Measurements from ENCODE around the gene ZNF518A. TPM values are rescaled to one million over a fixed set of nuclear protein-coding genes. Genes with fewer than 3 reads are reported as not detected.

The ZNF518A gene
- total RNA-seq (16.4 and 19.0 TPM in 2 replicates), polyA plus RNA-seq (4.0 and 5.2 TPM in 2 replicates), polyA minus RNA-seq (ENCODE audit: low replicate concordance) (0.15 and 1.2 TPM in 2 replicates)
- 2.1 and 2.5 TPM in 2 replicates for polyA plus RNA-seq (2012)

GRCh38 chr10:96129387-96130325, at the start of gene ZNF518A:
TSS of gene ZNF518A (plus strand) at chr10:96130297. CDS start at chr10:96156323, 26,026 bp downstream.
- H2AFZ ChIP-seq (ENCODE audit: low read length): peak within 1 kb of the TSS; percentile 99
- H3K4me3 ChIP-seq (replicated peaks in 1 of 4; ENCODE audit: control extremely low read depth in 1 of 4, insufficient read depth in 1 of 4, low read depth in 3 of 4, low read length in 4 of 4): peak within 1 kb of the TSS; percentile 60 to 94 (median 81)
- H4K20me1 ChIP-seq (ENCODE audit: control insufficient read depth, extremely low read depth, insufficient read depth, low read length): no peaks in the 10 kb centered on the region
- no peaks in the 10 kb centered on the region for H3K36me3 ChIP-seq (ENCODE audit: control insufficient read depth, insufficient read depth, low read length)
- no peaks in the 10 kb centered on the region for H3K27me3 ChIP-seq (ENCODE audit: control insufficient read depth, insufficient read depth, low read length)
- DNase-seq (ENCODE audit: low read depth in 2 of 2): peak; percentile 99 to 100
- H3K4me2 ChIP-seq (ENCODE audit: extremely low read depth, insufficient read depth, low read length): peak within 1 kb of the TSS; percentile 93
- H3K79me2 ChIP-seq (ENCODE audit: control insufficient read depth, insufficient read depth, low read length): no peaks in the 10 kb centered on the region
- no peaks in the 10 kb centered on the region for H3K9me3 ChIP-seq (ENCODE audit: control insufficient read depth, insufficient read depth, low read depth, low read length)
- peak within 1 kb of the TSS; percentile 92 for H3K9ac ChIP-seq (ENCODE audit: insufficient read depth, low read length)
- no peak for TF ChIP-seq CTCF (conservative IDR thresholded peaks at IDR 0.05 in 1 of 2, IDR thresholded peaks at IDR 0.05 in 1 of 2; ENCODE audit: low read depth in 1 of 2, low read length in 2 of 2)
- H3K4me1 ChIP-seq (ENCODE audit: control insufficient read depth, extremely low read depth, insufficient read depth, low read length): no peaks in the 10 kb centered on the region
- peak within 1 kb of the TSS; percentile 99 for H3K27ac ChIP-seq (ENCODE audit: insufficient read depth, low read length)

- TF ChIP-seq CTCF (conservative IDR thresholded peaks at IDR 0.05 in 1 of 2, IDR thresholded peaks at IDR 0.05 in 1 of 2; ENCODE audit: low read depth in 1 of 2, low read length in 2 of 2) (no peak), EZH2 (IDR thresholded peaks at IDR 0.05; ENCODE audit: low read length, missing control alignments) (no peak)
- no peak overlapping the region for H3K9ac ChIP-seq (ENCODE audit: insufficient read depth, low read length)
- DNase-seq (ENCODE audit: low read depth in 2 of 2): no peak
Measured at GRCh38 chr10:96082153-96082552, 47.9 kb upstream of the ZNF518A start.

GRCh38 chr10:96082748-96083147, 47.3 kb upstream of the ZNF518A start:
- Histone ChIP-seq H3K27me3 (ENCODE audit: control insufficient read depth, insufficient read depth, low read length) (no peaks in the 10 kb centered on the region), H3K4me3 (replicated peaks in 1 of 4; ENCODE audit: control extremely low read depth in 1 of 4, insufficient read depth in 1 of 4, low read depth in 3 of 4, low read length in 4 of 4) (no peak overlapping the region), H3K4me2 (ENCODE audit: extremely low read depth, insufficient read depth, low read length) (no peak overlapping the region), H3K9ac (ENCODE audit: insufficient read depth, low read length) (no peak overlapping the region), H2AFZ (ENCODE audit: low read length) (no peak overlapping the region), H4K20me1 (ENCODE audit: control insufficient read depth, extremely low read depth, insufficient read depth, low read length) (no peaks in the 10 kb centered on the region), H3K9me3 (ENCODE audit: control insufficient read depth, insufficient read depth, low read depth, low read length) (no peaks in the 10 kb centered on the region), H3K36me3 (ENCODE audit: control insufficient read depth, insufficient read depth, low read length) (no peaks in the 10 kb centered on the region), H3K79me2 (ENCODE audit: control insufficient read depth, insufficient read depth, low read length) (no peaks in the 10 kb centered on the region), H3K27ac (ENCODE audit: insufficient read depth, low read length) (no peak overlapping the region), H3K4me1 (ENCODE audit: control insufficient read depth, extremely low read depth, insufficient read depth, low read length) (no peaks in the 10 kb centered on the region)
- TF ChIP-seq EZH2 (IDR thresholded peaks at IDR 0.05; ENCODE audit: low read length, missing control alignments) (no peak), CTCF (conservative IDR thresholded peaks at IDR 0.05 in 1 of 2, IDR thresholded peaks at IDR 0.05 in 1 of 2; ENCODE audit: low read depth in 1 of 2, low read length in 2 of 2) (no peak)
- no peak for DNase-seq (ENCODE audit: low read depth in 2 of 2)

More at GRCh38 chr10:96082153-96082552, 47.9 kb upstream of the ZNF518A start:
- H3K4me1 ChIP-seq (ENCODE audit: control insufficient read depth, extremely low read depth, insufficient read depth, low read length): no peaks in the 10 kb centered on the region
- no peaks in the 10 kb centered on the region for H3K27me3 ChIP-seq (ENCODE audit: control insufficient read depth, insufficient read depth, low read length)
- no peaks in the 10 kb centered on the region for H4K20me1 ChIP-seq (ENCODE audit: control insufficient read depth, extremely low read depth, insufficient read depth, low read length)
- no peak overlapping the region for H3K4me3 ChIP-seq (replicated peaks in 1 of 4; ENCODE audit: control extremely low read depth in 1 of 4, insufficient read depth in 1 of 4, low read depth in 3 of 4, low read length in 4 of 4)
- H2AFZ ChIP-seq (ENCODE audit: low read length): no peak overlapping the region
- no peak overlapping the region for H3K27ac ChIP-seq (ENCODE audit: insufficient read depth, low read length)
- no peaks in the 10 kb centered on the region for H3K9me3 ChIP-seq (ENCODE audit: control insufficient read depth, insufficient read depth, low read depth, low read length)
- no peaks in the 10 kb centered on the region for H3K36me3 ChIP-seq (ENCODE audit: control insufficient read depth, insufficient read depth, low read length)
- no peaks in the 10 kb centered on the region for H3K79me2 ChIP-seq (ENCODE audit: control insufficient read depth, insufficient read depth, low read length)
- no peak overlapping the region for H3K4me2 ChIP-seq (ENCODE audit: extremely low read depth, insufficient read depth, low read length)

Data from fibroblast of lung (primary cell).